K562 (cell line): ENCODE measurements around the gene CHIC2. TPM values are rescaled to one million over a fixed set of nuclear protein-coding genes. Genes with fewer than 3 reads are reported as not detected.

ENCODE experiments used
- ATAC-seq: fragments of 200-7000 bp; cut with Tn5 transposase; 3 replicates; pipeline ENCODE4 v1.9.1; 2020; ENCODE audit warnings: moderate library complexity
- BruUV-seq: library from RNA; stranded (reverse); fragments of 400-500 nt; replicated peaks from 2 replicates; lab custom pipeline; 2021; lab: Mats Ljungman, UMichigan
- CTCF ChIA-PET: fragments of 300-600 bp; formaldehyde crosslinking; extraction: SDS; loops from one replicate; lab custom pipeline; 2021; ENCODE audit warnings: low intra/inter-chr PET ratio; lab: Yijun Ruan, JAX
- POLR2A ChIA-PET: fragments of 300-600, 350-650 bp; sonication (Branson Sonifier 250); formaldehyde crosslinking; extraction: SDS; loops from one replicate; lab custom pipeline; 2021; ENCODE audit warnings: antibody characterized with exemption, inconsistent platforms; lab: Yijun Ruan, JAX
- DNase-seq, 4 experiments: peaks; one replicate each; pipeline versions ENCODE4 v3.0.0 to v3.0.0-alpha.2; 2011 to 2018; ENCODE audit warnings: low spot score in 3 of 4, mixed read lengths in 3 of 4; ENCODE audit errors: extremely low read depth in 1 of 4
- FAIRE-seq: peaks from 2 replicates; lab custom pipeline; 2011; peaks lifted over from hg19 to GRCh38; lab: Jason Lieb, UNC
- H2AFZ ChIP-seq: 2 replicates; pipeline ENCODE4 v1.6.0; 2011; ENCODE audit warnings: low read depth, low read length, control low read depth, inconsistent platforms
- H3K27ac ChIP-seq: fragments of 200-600 bp; 3 replicates; pipeline ENCODE4 v1.8.0; 2011; ENCODE audit warnings: low read depth, mild to moderate bottlenecking, control low read depth, inconsistent platforms, low read length, moderate library complexity, mixed read lengths; ENCODE audit errors: extremely low read depth
- H3K27me3 ChIP-seq, 2 experiments: fragments of 300-600 bp in 1 of 2; 2 replicates in 1 of 2; 3 replicates in 1 of 2; pipeline versions ENCODE4 v1.6.0 to v1.8.0; 2011; ENCODE audit warnings: inconsistent platforms in 2 of 2, low read length in 2 of 2, mild to moderate bottlenecking in 1 of 2, mixed read lengths in 1 of 2, moderate library complexity in 1 of 2; ENCODE audit not compliant: control insufficient read depth in 2 of 2, insufficient read depth in 2 of 2
- H3K36me3 ChIP-seq: fragments of 300-600 bp; 3 replicates; pipeline ENCODE4 v1.8.0; 2011; ENCODE audit warnings: mild to moderate bottlenecking, low read length, inconsistent platforms; ENCODE audit not compliant: control insufficient read depth, insufficient read depth
- H3K4me1 ChIP-seq, 2 experiments: fragments of 200-600 bp in 1 of 2; replicated peaks in 1 of 2; 2 replicates in 1 of 2; 3 replicates in 1 of 2; pipeline versions ENCODE4 v1.5.1 to v1.8.0; 2011; ENCODE audit warnings: inconsistent platforms in 2 of 2, low read length in 2 of 2, mild to moderate bottlenecking in 1 of 2, mixed read lengths in 1 of 2, moderate library complexity in 1 of 2; ENCODE audit not compliant: control insufficient read depth in 2 of 2, insufficient read depth in 2 of 2
- H3K4me2 ChIP-seq: 2 replicates; pipeline ENCODE4 v1.6.1; 2011; ENCODE audit warnings: low read length, control low read depth, inconsistent platforms, mixed read lengths; ENCODE audit not compliant: insufficient read depth
- H3K4me3 ChIP-seq: fragments of 200-600 bp; sonication (generic), shearing (Covaris generic); 2 replicates; pipeline ENCODE4 v1.5.1; 2016; ENCODE audit warnings: control low read depth, inconsistent platforms
- H3K79me2 ChIP-seq: fragments of 200-600 bp; 3 replicates; pipeline ENCODE4 v1.8.0; 2011; ENCODE audit warnings: low read length, inconsistent platforms; ENCODE audit not compliant: control insufficient read depth, insufficient read depth
- H3K9ac ChIP-seq, 2 experiments: 2 replicates each; pipeline versions ENCODE4 v1.6.0 to v1.6.1; 2011; ENCODE audit warnings: low read depth in 2 of 2, low read length in 2 of 2, control low read depth in 1 of 2, inconsistent platforms in 1 of 2, mild to moderate bottlenecking in 1 of 2, mixed read lengths in 1 of 2; ENCODE audit not compliant: insufficient read depth in 1 of 2
- H3K9me1 ChIP-seq: one replicate; pipeline ENCODE4 v1.6.0; 2011; ENCODE audit warnings: inconsistent platforms, mild to moderate bottlenecking, low read length, moderate library complexity; ENCODE audit not compliant: control insufficient read depth, insufficient read depth
- H3K9me3 ChIP-seq: replicated peaks from 2 replicates; pipeline ENCODE4 v1.5.1; 2011; ENCODE audit warnings: low read depth, low read length, inconsistent platforms; ENCODE audit not compliant: control insufficient read depth, insufficient read depth
- H4K20me1 ChIP-seq: replicated peaks from 2 replicates; pipeline ENCODE4 v1.6.1; 2011; ENCODE audit warnings: low read length, inconsistent platforms, mixed read lengths; ENCODE audit not compliant: control insufficient read depth, insufficient read depth
- CEBPB ChIP-seq: fragments of 450-650 bp; IDR thresholded peaks from 2 replicates; pipeline ENCODE4 v1.6.1; 2016; ENCODE audit warnings: missing genetic modification characterization, missing compliant biosample characterization
- HNRNPL ChIP-seq: fragments of 200-400 bp; formaldehyde crosslinking; IDR thresholded peaks from 2 replicates; pipeline ENCODE4 v1.6.1; 2017; ENCODE audit warnings: low read depth, mild to moderate bottlenecking, low read length
- IRF2 ChIP-seq: sonication (generic); formaldehyde crosslinking; IDR thresholded peaks from 2 replicates; pipeline ENCODE4 v1.8.1; 2022; ENCODE audit warnings: mild to moderate bottlenecking, missing genetic modification reagents
- KAT2B ChIP-seq: IDR thresholded peaks from one replicate; pipeline ENCODE4 v1.6.1; 2012; ENCODE audit warnings: low read depth, mild to moderate bottlenecking, control low read depth, inconsistent platforms, low read length, moderate library complexity
- KHSRP ChIP-seq: fragments of 450-650 bp; IDR thresholded peaks from 2 replicates; pipeline ENCODE4 v1.6.1; 2017
- MAFK ChIP-seq: IDR thresholded peaks from 2 replicates; pipeline ENCODE4 v1.6.1; 2011; ENCODE audit warnings: low read length, improper control_type of control experiment
- POLR2A ChIP-seq: fragments of 450-650 bp; conservative IDR thresholded peaks from 2 replicates; pipeline ENCODE4 v1.6.1; 2016
- SOX6 ChIP-seq: fragments of 450-650 bp; IDR thresholded peaks from 2 replicates; pipeline ENCODE4 v1.6.1; 2014; ENCODE audit warnings: mild to moderate bottlenecking
- TFAM ChIP-seq: fragments of 250-450 bp; sonication (Bioruptor Pico); conservative IDR thresholded peaks from 2 replicates; pipeline ENCODE4 v1.5.0; 2021; ENCODE audit warnings: mild to moderate bottlenecking, moderate library complexity
- ZNF12 ChIP-seq: sonication (generic); formaldehyde crosslinking; IDR thresholded peaks from 2 replicates; pipeline ENCODE4 v1.4.0; 2020; ENCODE audit warnings: mild to moderate bottlenecking, missing genetic modification reagents
- ZNF175 ChIP-seq: fragments of 200-800 bp; sonication (Bioruptor generic); IDR thresholded peaks from 2 replicates; pipeline ENCODE4 v1.6.1; 2016; ENCODE audit warnings: low read depth, mild to moderate bottlenecking, missing genetic modification characterization, missing compliant biosample characterization
- ZNF212 ChIP-seq: fragments of 450-650 bp; formaldehyde crosslinking; IDR thresholded peaks from 2 replicates; pipeline ENCODE4 v1.4.0; 2020; ENCODE audit warnings: mild to moderate bottlenecking
- ZNF23 ChIP-seq: fragments of 250-450 bp; sonication (Bioruptor Pico); IDR thresholded peaks from 2 replicates; pipeline ENCODE4 v1.4.0; 2020; ENCODE audit warnings: mild to moderate bottlenecking
- ZSCAN29 ChIP-seq: fragments of 450-650 bp; IDR thresholded peaks from 2 replicates; pipeline ENCODE4 v1.6.1; 2017
- in situ Hi-C: fragments of 300-500 bp; cut with MboI; formaldehyde crosslinking; loops from 4 replicates; pipeline ENCODE4 v1.15.0; 2018; ENCODE audit warnings: inconsistent platforms, mixed read lengths
- intact Hi-C: fragments of 100-400 bp; cut with micrococcal nuclease; formaldehyde crosslinking; loops from 2 replicates; pipeline ENCODE4 v1.14.2; 2022
- polyA plus RNA-seq, 8 experiments: library from polyadenylated mRNA; depleted of rRNA in 4 of 8; stranded (reverse) in 5 of 8; unstranded in 3 of 8; fragments of >200 nt; fragmentation: Nextera tagmentation in 2 of 8; fragmentation: Illumina TruSeq in 1 of 8; extraction: Ambion mirVana in 2 of 8; extraction: Trizol in 1 of 8; gene quantifications; 2 replicates each; pipeline versions ENCODE4 v1.2.1 to v1.2.3, GENCODE V29; 2011 to 2014; ENCODE audit warnings: inconsistent platforms in 1 of 8, missing spikeins in 1 of 8
- total RNA-seq, 7 experiments: library from RNA; depleted of rRNA in 6 of 7; stranded (reverse); fragments of >200 nt in 6 of 7; fragmentation: Illumina TruSeq in 2 of 7; extraction: Trizol in 2 of 7; gene quantifications; 2 replicates each; pipeline versions ENCODE4 v1.2.1 to v1.2.3, GENCODE V29; 2011 to 2021; ENCODE audit warnings: low replicate concordance in 1 of 7

The CHIC2 gene
- total and polyA plus RNA-seq, 9 of the 15 experiments (the other 6 are each of a cell fraction or from before 2014, with no cell fraction given), result 0.89 to 25.1 (median 12.1) TPM

DNA sequence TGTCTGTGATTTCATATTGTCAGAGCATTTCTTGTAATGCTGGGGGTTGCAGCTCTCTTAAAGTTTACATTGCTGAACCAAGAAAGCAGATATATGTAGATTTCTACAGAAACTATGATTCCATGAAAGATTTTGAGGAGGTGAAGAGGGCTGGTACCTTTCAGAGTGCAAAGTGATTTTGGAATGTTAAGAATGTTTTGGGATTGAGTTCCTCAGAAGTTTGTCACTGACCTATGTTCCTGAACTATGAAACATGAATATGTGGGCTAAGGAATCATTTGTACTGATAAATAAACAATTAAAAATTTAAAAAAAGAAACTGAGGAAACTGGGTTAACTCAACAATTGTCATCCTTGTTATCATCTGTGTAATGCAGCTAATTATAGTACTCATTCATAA, 12.3 kb upstream of the CHIC2 start:
- Histone ChIP-seq H3K9ac (no peak overlapping the region), H3K27me3 (peaks cover 7% of the 10 kb centered on the region in 2 experiments; a peak in 3 of 5 replicates), H2AFZ (no peak overlapping the region), H3K9me1 (no peaks in the 10 kb centered on the region), H4K20me1 (no peaks in the 10 kb centered on the region), H3K4me2 (no peak overlapping the region), H3K4me3 (no peak overlapping the region), H3K27ac (no peak overlapping the region), H3K36me3 (no peaks in the 10 kb centered on the region), H3K9me3 (no peaks in the 10 kb centered on the region), H3K79me2 (no peaks in the 10 kb centered on the region), H3K4me1 (no peaks in the 10 kb centered on the region)
- ChIA-PET POLR2A (interaction anchor here (0.5 kb wide), 1 partner anchor 10 kb away, joined by 3 read pairs; no protein-coding TSS in a partner anchor), CTCF (no interaction called here)
- TF ChIP-seq ZNF175 (CRISPR knock-in tag) (no peak), HNRNPL (no peak), TFAM (CRISPR knock-in tag) (no peak), SOX6 (no peak), ZNF23 (no peak), KAT2B (no peak), ZNF12 (CRISPR knock-in tag) (no peak), KHSRP (no peak), ZNF212 (no peak), ZSCAN29 (no peak), CEBPB (tag) (no peak), POLR2A (no peak), IRF2 (CRISPR knock-in tag) (no peak), MAFK (no peak)
- ATAC-seq, result no peak
- DNase-seq, result no peak
- in situ Hi-C loops (no loop called here), intact Hi-C loops (no loop called here)
- FAIRE-seq, result no peak
- BruUV-seq, result no TSS peak
